COR-L47 (cell line): ENCODE results near the gene CD46.

Source experiments
- DNase-seq: peaks from one replicate; lab custom pipeline; 2025; lab: John Stamatoyannopoulos, UW

CD46 gene

DNA sequence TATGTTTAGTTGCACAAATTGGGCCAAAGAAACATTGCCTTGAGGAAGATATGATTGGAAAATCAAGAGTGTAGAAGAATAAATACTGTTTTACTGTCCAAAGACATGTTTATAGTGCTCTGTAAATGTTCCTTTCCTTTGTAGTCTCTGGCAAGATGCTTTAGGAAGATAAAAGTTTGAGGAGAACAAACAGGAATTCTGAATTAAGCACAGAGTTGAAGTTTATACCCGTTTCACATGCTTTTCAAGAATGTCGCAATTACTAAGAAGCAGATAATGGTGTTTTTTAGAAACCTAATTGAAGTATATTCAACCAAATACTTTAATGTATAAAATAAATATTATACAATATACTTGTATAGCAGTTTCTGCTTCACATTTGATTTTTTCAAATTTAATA lies 43.0 kb downstream of the CD46 start:
- DNase-seq: no peak

DNA sequence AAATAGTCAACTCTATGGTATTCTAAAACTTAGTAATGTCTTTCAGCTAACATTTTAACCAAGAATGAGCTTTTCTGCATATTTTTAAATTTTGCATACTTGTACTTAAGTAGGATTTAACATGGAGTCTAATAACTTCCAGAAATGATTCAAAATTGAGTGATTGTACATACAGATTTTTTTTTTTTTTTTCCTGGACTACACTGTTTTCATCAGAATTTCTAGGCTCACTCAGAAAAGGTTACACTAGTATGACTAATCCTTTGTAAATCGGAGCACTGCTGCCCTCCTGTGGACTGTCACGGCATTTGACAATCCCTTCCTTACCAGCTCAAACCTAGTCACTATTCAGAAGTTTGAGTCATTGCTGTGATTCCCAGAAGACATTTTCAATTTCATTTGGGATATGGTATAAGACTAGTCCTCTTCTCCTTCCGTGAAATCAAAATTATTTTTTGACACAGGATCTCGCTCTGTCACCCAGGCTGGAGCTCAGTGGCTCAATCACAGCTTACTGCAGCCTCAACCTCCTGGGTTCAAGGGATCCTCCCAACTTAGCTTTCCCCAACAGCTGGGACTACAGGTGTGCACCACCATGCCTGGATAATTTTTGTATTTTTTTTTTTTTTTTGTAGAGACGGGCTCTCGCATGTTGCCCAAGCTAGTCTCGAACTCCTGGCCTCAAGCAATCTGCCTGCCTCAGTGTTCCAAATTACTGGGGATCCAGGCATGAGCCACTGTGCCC lies 45.5 kb downstream of the CD46 start:
- DNase-seq: peak; percentile 45

DNA sequence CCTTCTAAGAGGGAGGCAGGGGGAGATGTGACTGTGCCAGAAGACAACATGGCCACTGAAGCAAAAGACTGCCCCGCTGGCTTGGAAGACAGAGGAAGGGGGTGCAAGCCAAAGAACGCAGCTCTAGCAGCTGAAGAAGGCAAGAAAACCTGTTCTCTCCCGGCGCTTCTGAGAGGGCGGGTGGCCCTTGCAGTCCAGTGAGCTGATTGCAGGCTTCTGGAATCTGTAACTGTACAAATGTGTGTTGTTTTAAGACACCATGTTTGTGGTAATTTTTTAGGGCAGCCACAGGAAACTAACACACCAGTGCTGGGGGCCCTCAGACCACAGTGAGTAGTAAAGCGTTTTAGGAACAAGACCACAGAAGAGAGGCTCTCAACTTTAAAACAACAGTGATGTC lies 47.0 kb downstream of the CD46 start:
- no peak for DNase-seq

DNA sequence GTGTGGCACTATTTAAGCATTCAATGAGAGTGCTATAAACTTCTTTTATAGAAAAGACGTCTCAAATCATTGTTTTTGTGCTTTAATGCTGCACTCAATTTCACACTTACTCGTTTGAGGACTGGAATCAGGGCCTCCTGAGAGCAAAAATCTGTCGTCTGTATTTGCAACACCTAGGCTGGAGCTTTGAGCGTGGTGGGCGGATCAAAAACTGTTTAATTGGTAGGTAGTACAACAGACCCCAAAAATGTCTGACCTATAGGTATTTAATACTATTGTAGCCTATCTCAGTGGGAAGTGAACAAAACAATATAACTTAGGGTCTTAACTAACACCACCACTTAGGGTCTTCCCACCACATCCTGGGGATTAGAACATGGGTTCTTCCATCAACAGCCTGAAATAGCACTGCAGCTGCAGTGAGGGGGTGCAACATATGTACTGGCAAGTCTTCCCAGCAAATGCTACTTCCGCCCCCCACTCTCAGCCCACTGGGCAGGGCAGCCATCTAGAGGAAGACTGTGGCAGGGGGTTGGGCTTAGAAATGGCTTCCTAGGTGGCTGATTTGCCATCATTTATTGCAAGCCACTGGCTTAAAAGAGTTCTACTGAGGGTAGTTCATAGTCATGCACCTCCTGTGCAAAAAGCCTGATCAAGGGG lies 48.3 kb downstream of the CD46 start:
- DNase-seq: no peak

DNA sequence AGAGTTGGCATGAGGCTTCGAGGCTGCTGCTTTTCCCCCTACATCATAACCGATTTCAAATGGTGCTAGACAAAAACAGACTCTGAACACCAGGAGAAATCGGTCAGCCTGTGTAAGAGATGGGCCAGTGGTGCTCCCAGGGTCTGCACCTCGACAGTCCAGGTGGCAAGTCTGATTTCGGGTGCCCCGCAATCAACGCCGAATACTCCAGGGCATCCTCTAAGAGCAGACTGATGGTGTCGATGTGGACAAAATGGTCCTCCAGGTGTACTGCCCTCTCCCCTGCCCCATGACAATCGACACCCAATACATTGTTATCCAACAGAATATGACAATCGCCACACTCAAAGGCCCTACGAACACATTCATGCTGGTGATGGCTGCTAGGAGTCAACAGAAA lies 50.0 kb downstream of the CD46 start:
- no peak for DNase-seq

DNA sequence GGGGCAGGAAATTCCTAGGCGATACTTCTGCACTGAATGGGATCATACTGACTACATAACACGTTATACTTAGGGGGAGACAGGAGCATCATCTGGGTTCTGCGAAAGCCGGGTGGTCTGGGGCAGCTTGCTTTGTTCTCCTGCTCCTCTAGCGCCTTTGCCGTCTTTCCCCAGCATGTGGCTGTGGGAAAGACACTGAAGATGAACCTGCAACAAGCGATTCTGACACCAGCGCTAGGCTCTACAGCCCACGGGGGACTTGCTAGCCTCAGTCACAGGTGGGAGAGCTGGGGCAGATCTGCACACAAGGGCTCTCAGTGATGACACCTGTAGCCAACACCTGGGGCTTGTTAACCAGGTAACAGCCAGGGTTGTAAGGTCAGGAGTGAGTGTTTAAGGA lies 51.8 kb downstream of the CD46 start:
- no peak for DNase-seq

DNA sequence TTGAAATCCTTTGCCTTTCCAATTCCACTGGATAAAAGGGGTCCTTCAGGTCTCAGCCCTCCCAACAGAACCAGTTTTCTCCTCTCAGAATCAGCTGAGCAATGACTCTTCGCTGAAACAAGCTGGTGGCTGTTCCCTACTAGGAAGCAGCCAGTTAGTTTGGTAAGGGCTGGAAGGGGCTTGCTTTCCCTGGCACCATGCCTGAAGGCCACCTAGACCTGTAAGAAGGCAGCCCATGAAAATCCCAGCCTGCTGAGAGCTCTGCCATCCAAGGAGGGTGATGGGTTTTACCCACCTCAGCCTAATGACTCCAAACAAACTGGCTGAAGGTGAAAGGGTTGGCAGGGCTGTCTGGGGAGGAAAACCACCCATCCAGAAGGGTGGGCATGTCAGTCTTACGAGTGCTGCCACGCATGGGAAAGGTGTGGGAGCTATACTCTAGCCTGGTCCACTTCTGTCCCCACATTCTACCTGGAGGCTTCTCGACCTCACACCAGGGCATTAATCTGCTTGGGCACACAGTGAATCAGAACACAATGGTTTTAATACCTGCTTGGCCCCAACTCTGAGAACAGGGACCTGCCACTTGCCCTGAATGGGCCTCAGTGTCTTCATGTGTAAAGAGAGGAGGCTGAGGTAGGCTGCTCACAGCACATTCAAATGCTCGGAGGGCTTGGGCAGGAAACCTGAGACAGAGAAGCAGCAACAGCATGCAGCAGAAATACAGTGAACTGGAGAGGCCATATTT lies 53.0 kb downstream of the CD46 start:
- no peak for DNase-seq

DNA sequence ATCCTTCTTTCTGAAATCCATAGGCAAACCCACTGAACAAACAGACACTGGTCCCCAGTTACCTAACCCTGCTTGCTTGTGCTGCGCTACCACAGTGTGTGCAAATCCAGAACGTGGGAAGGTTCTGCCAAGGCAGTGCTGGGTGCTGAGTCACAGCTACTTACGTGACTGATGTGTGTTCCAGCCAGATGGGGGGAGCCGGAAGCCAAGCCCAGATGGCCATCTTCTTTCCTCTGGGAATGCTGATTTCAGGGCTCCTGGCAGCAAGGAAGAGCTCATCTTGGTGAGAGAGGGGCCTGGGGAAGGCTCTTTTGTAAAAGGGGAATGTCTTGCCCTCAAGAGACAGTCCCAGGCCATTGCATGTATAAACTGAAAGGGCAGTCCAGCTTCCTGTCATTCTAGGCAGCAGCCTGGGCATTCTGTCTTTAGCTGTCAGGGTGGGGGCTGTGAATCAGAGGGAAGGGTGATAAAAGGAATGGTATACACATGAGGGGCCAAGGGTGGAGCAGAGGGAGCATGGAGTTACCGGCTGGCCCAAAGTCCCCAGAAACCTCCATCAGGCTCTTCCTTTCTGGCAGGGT lies 54.1 kb downstream of the CD46 start:
- no peak for DNase-seq

DNA sequence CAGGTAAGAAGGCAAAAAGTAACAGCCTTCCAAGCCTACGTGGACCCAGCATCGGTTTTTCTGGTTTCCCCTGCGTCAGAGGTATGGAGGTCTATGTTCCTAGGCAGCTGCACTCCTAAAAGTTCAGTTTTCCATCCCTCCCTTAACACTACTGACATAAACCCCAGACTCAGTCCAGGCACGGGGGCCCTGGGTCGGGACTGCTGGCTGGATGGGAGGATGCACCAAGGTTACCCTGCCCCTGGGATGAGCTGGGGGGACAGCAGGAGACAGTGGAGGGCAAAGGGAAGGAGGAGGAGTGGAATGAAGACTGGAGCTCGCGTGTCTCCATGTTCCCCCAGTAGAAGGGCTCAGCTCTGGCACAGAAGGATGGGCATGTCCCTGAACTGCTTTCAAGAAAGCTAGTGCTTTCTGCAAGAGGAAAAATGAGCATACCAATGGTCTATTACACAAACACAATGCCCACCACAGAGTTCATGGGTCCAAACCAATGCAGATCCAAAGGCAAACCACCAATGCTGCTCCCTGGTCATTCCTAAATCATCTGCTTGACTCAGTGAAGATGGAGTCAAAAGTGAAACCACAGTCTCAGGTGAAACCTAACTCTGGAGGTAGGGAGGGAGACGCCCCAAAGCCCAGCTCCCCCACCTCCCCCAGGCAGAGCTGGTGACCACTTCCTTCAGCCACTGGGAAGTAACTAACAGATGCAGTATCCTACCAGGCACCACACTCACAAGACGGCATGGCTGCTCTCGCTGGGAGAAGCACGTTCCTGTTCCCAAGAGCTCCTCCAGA lies 54.9 kb downstream of the CD46 start:
- DNase-seq: no peak

DNA sequence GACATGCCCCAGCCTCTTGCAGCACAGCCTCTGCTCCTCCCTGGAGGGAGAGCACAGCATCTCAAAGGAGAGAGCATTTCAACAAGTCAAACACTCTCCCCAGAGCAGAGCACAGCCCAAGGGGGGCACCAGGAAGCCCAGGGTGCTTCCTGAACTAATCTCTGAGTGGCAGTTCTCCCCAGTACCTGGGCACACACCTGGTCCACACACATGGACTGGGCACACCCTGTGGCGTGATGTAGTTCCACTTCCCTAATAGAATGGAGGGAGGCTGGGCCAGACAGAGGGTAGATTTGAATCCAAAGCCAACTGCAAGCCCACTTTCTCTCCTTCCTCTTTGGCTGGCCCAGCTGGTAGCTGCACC lies 55.5 kb downstream of the CD46 start:
- DNase-seq: no peak

DNA sequence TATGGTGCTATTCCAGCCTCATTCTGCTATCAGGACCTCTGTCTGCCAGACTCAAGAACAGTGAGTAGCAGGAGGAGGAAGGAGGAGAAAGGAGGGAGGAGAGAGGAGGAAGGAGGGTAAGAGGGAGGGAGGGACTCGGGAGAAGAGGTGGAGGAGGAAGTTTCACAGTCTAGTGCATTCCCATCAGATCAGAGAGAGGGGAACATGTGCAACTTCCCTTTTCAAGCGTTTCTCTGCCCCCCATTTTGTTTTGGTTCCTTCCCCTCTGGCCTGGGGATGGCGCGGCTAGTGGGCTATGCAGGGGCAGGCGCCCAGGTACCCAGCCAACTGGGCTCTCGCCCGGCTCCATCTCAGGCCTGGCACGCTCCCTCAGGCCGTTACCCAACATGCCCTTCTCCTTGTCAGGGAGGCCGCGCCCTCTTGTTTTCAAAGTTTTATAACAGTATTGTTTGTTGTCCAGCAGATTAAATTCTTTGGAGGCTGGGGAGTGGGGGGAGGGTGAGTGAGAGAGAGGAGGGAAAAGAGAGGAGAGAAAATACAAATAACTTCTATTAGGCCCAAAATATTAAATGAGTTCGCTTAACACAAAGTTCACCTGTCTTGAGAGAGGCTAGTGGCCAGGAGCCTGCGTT lies 56.0 kb downstream of the CD46 start:
- no peak for DNase-seq

DNA sequence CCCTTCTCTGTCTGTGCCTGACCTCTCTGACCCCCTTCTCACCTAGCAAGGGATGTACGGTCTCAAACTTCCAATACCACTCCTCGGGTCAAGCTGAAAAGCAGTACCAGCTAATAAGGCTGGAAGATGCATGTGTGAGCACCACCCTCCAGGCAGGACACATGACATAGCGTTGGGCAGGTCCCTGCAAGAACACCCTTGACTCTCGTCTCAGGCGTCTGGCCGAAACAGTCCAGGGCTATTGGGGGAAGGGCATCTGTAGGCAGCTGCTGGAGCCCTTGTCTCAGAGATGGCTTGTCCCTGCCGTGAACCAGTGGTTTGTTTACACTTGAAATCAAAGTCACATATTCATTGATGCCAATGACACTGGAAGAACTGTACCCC lies 56.5 kb downstream of the CD46 start:
- DNase-seq: no peak

DNA sequence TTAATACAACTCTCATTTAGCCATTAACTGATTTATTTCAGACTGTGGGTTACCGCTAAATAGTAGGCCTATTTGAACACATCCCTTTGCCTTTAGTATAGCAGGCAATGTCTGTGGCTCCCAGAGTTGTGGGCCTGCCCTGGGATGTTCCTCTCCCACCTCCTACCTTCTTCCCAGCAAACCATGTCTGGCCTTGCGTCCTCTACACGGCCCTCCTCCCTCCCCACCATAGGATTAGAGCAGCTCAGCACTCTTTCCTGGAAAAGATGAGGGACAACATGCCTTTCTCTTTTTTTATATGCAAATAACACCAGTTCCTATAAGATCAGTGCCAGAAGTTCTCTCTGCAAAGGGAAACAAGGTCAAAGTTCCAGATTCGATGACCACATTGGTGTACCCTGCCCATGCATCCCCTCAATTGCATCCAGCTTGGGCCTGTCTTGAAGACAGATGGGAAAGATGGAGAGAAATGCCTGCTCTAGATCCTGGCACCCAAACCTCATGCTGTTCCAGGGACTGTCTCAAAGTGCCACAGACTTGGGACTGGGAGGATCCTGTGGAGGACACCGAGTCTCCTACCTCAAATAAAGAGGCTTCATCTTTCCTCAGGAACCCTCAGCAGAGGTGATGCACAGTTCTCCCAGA lies 57.2 kb downstream of the CD46 start:
- no peak for DNase-seq

DNA sequence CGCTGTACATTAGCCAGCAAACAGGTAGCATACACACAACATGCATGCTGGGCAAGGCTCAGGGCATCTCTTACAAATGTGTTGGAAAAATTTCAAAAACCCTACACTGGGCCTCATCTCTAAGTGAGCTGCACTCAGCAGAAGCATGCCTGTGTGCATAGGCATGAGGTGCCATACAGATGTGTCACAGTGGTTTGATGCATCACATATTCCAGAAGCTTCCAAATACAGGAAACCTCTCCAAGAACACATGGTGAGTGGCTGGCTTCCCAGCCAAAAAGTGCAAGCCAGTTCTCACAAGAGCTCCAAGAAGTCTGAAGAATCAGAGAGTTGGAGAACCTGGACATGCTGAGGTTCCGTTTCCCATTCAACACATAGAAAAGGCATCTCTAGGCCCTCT lies 58.3 kb downstream of the CD46 start:
- DNase-seq: no peak

DNA sequence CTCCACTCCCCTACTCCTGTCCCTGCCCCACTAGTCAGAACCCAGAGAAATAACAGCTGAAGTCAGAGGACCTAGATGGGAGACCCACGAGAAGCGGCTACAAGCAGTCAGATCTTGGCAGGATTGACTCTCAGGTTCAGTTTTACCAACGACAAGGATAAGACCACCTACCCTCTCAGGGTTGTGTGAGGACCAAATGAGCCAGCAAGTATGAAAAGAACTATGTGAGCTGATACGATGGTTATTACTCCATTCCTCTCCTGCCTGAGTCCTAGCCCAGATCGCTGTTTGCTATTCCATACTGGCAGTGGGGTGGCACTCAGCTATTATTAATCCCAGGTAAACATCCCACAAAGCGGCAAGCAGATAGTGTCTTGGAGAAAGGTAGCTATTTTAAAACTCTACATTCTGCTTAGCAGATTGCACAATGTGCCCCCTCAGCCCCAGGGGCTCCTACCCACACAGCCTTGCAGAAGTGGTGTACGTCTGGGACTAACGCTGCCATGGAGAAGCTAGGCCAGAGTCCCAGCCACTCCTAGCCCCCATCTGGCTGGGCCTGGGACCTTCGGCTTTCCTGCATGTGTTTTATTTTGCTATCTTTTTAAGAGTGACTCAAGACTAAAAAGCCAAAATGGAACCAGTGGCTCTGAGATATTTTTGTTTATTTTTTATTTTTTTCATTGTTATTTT lies 58.9 kb downstream of the CD46 start:
- no peak for DNase-seq

DNA sequence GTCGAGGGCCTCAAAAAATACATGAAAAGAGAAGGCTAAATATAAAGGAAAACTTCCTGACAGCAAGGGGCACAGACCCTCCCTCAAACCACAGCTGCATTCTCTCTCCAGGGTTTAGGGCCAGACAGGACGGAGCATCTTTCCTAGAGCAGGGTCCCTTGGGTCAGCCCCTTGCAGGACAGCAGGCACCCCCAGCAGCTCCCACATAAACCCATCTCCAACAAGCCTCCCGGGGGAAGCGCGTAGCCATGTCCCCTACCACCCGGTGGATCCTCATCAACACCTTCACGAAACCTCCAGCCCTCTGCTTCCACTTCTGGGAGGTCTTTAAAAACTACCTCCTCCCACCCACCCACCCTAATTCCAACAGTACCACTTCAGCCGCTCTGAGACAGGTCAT lies 59.5 kb downstream of the CD46 start:
- DNase-seq: no peak

DNA sequence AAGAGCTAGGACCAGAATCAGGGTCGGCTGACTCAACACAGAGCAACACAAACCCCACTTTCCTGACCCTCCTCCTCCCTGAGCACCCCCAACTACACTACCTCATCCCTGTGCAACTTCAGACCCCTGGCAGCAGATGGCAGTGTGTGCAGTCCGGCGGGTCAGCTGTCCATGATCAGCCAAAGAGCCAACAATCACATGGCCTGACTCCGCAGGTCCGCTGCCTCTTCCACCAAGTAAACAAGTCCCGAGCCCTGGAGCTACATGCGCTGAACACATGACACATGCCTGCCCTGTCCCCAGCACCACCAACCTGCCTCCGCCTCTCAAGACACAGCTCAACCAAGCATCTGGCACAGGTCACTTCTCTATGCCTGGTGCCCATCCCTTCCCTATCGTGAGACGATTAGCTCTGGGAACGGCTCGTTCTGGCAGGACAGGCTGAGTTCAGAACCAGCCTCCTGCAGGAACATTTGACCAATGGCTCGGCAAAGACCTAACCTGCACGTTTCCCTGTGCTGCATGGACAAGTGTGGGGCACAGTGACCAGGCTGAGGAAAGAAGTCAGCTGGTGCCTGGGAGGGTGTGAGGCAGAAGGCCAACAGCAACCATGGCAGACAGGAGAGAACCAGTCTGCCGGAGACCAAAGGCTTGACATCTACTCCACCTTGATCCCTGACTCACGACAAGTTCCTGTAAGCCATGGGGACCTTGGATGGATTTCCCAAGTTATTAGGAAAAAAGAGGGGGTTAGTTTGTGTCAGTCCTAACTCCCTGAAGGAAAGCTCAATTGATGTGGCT lies 60.3 kb downstream of the CD46 start:
- DNase-seq: no peak

DNA sequence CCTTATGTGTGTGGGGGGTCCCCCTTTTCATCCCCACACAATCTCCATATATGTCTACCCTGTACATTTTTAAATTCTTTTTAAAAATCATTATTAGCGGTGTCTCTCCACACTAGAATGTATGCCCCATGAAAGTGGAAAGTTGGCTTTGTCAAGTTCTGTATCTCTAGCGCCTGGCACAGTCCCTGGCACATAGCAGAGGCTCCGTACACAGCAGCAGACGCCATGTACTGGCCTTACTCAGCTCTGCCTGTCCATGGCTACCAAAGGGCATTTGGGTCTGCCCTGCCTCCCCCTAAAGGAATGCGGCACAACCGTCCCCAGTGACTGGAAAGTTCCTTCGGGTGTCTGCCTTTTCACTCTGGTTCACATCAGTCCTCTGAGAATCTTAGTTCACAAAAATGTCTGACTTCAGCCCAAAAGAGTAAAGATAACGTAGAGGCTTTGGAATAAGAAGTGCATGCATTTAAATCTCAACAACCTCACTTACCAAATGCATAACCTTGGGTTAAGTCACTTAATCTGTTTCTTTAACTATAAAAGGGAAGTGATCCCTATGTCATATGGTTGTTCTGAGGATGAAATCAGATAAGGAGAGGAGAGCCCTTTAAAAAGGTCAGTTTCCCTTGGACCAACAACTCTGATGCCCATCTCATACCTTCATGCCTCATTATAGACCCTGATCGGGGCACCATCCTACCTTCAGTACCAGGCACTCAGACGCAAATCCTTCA lies 61.1 kb downstream of the CD46 start:
- DNase-seq: no peak

DNA sequence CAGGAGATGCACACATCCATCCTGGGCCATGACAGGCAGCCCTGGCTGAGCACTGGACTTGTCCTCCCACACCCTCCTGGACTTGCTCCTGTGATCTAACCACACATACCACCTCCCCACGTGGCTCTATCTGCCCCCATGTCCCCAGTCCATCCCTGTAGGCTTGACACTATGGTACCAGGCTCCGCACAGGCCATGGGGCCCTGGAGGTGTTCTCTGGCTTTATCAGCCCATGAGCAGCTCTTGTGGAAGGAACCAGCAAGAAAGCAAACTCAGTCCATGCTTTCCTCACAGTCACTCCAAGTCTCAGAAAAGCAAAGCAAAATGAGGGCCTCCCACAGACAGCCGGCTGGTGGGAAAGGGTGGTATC lies 61.6 kb downstream of the CD46 start:
- DNase-seq: no peak
